ENCODE data around the gene LY6G6F. TPM values are rescaled to one million over a fixed set of nuclear protein-coding genes. Genes with fewer than 3 reads are reported as not detected.

The LY6G6F gene
- total RNA-seq, 1 donor from 2014 or later, result not detected

GRCh38 chr6:31692886-31693285 lies 13.8 kb upstream of the LY6G6F start:
- peaks cover 16% of the 10 kb centered on the region for H4K20me1 ChIP-seq (ENCODE audit: insufficient read depth, low read length)
- no peaks in the 10 kb centered on the region for H3K27me3 ChIP-seq (ENCODE audit: insufficient read depth, low read length)
- Mint-ChIP-seq H3K9me3 (ENCODE audit: unreplicated experiment) (no peaks in the 10 kb centered on the region), H3K4me1 (ENCODE audit: low read depth, unreplicated experiment) (peaks cover 16% of the 10 kb centered on the region), H3K27ac (ENCODE audit: unreplicated experiment) (no peak overlapping the region), H3K36me3 (ENCODE audit: low read depth, unreplicated experiment) (peaks cover 11% of the 10 kb centered on the region), H3K27me3 (ENCODE audit: low read depth, unreplicated experiment) (no peaks in the 10 kb centered on the region), H3K4me3 (ENCODE audit: unreplicated experiment) (no peak overlapping the region)
- no peak overlapping the region for H3K4me3 ChIP-seq (ENCODE audit: insufficient read depth, low read depth, low read length)
- FAIRE-seq (no peak), DNase-seq (ENCODE audit: low read depth) (no peak)
- no peak overlapping the region for H3K9ac ChIP-seq (ENCODE audit: low read length)
- TF ChIP-seq EZH2 (IDR thresholded peaks at IDR 0.05; ENCODE audit: insufficient read depth, low read length) (no peak), CTCF (IDR thresholded peaks at IDR 0.05; ENCODE audit: insufficient read depth, low read depth, low read length) (no peak)
- H3K79me2 ChIP-seq (ENCODE audit: insufficient read depth, low read length), result peaks cover 3% of the 10 kb centered on the region
- peaks cover 5% of the 10 kb centered on the region for H3K4me1 ChIP-seq (ENCODE audit: insufficient read depth, low read length)
- no peak overlapping the region for H3K4me2 ChIP-seq (ENCODE audit: low read length)
- no peak overlapping the region for H3K27ac ChIP-seq (ENCODE audit: low read depth, low read length)
- H2AFZ ChIP-seq (ENCODE audit: low read depth, low read length), result no peak overlapping the region
- H3K9me3 ChIP-seq (ENCODE audit: insufficient read depth, low read depth, low read length), result no peaks in the 10 kb centered on the region
- H3K36me3 ChIP-seq (ENCODE audit: insufficient read depth, low read length), result peaks cover 29% of the 10 kb centered on the region

GRCh38 chr6:31693535-31693934 lies 13.1 kb upstream of the LY6G6F start:
- H3K4me1 ChIP-seq (ENCODE audit: insufficient read depth, low read length), result peaks cover 5% of the 10 kb centered on the region
- TF ChIP-seq EZH2 (IDR thresholded peaks at IDR 0.05; ENCODE audit: insufficient read depth, low read length) (no peak), CTCF (IDR thresholded peaks at IDR 0.05; ENCODE audit: insufficient read depth, low read depth, low read length) (no peak)
- H3K27ac Mint-ChIP-seq (ENCODE audit: unreplicated experiment), result no peak overlapping the region
- FAIRE-seq (no peak), DNase-seq (ENCODE audit: low read depth) (no peak)
- H3K9ac ChIP-seq (ENCODE audit: low read length), result no peak overlapping the region
- no peaks in the 10 kb centered on the region for H3K27me3 Mint-ChIP-seq (ENCODE audit: low read depth, unreplicated experiment)
- no peaks in the 10 kb centered on the region for H3K9me3 ChIP-seq (ENCODE audit: insufficient read depth, low read depth, low read length)
- H3K4me3 ChIP-seq (ENCODE audit: insufficient read depth, low read depth, low read length), result no peak overlapping the region
- peaks cover 8% of the 10 kb centered on the region for H3K36me3 Mint-ChIP-seq (ENCODE audit: low read depth, unreplicated experiment)
- H3K4me2 ChIP-seq (ENCODE audit: low read length), result no peak overlapping the region
- peaks cover 16% of the 10 kb centered on the region for H4K20me1 ChIP-seq (ENCODE audit: insufficient read depth, low read length)
- H3K27ac ChIP-seq (ENCODE audit: low read depth, low read length), result no peak overlapping the region
- no peaks in the 10 kb centered on the region for H3K27me3 ChIP-seq (ENCODE audit: insufficient read depth, low read length)
- peaks cover 25% of the 10 kb centered on the region for H3K36me3 ChIP-seq (ENCODE audit: insufficient read depth, low read length)
- peaks cover 16% of the 10 kb centered on the region for H3K4me1 Mint-ChIP-seq (ENCODE audit: low read depth, unreplicated experiment)
- no peak overlapping the region for H2AFZ ChIP-seq (ENCODE audit: low read depth, low read length)
- no peak overlapping the region for H3K4me3 Mint-ChIP-seq (ENCODE audit: unreplicated experiment)
- no peaks in the 10 kb centered on the region for H3K9me3 Mint-ChIP-seq (ENCODE audit: unreplicated experiment)
- peaks cover 3% of the 10 kb centered on the region for H3K79me2 ChIP-seq (ENCODE audit: insufficient read depth, low read length)

- Histone ChIP-seq H3K36me3 (ENCODE audit: insufficient read depth, low read length) (peaks cover 15% of the 10 kb centered on the region), H3K9ac (ENCODE audit: low read length) (peak overlapping the region; percentile 34), H3K4me2 (ENCODE audit: low read length) (no peak overlapping the region), H3K27me3 (ENCODE audit: insufficient read depth, low read length) (no peaks in the 10 kb centered on the region), H3K4me1 (ENCODE audit: insufficient read depth, low read length) (peaks cover 12% of the 10 kb centered on the region), H4K20me1 (ENCODE audit: insufficient read depth, low read length) (peaks cover 37% of the 10 kb centered on the region), H3K4me3 (ENCODE audit: insufficient read depth, low read depth, low read length) (no peak overlapping the region), H3K27ac (ENCODE audit: low read depth, low read length) (no peak overlapping the region), H2AFZ (ENCODE audit: low read depth, low read length) (no peak overlapping the region), H3K79me2 (ENCODE audit: insufficient read depth, low read length) (peaks cover 34% of the 10 kb centered on the region), H3K9me3 (ENCODE audit: insufficient read depth, low read depth, low read length) (no peaks in the 10 kb centered on the region)
- Mint-ChIP-seq H3K27me3 (ENCODE audit: low read depth, unreplicated experiment) (no peaks in the 10 kb centered on the region), H3K4me3 (ENCODE audit: unreplicated experiment) (peak overlapping the region; percentile 34), H3K36me3 (ENCODE audit: low read depth, unreplicated experiment) (peaks cover 6% of the 10 kb centered on the region), H3K9me3 (ENCODE audit: unreplicated experiment) (no peaks in the 10 kb centered on the region), H3K27ac (ENCODE audit: unreplicated experiment) (no peak overlapping the region), H3K4me1 (ENCODE audit: low read depth, unreplicated experiment) (peaks cover 15% of the 10 kb centered on the region)
- DNase-seq (ENCODE audit: low read depth) (no peak), FAIRE-seq (no peak)
- TF ChIP-seq CTCF (IDR thresholded peaks at IDR 0.05; ENCODE audit: insufficient read depth, low read depth, low read length) (no peak), EZH2 (IDR thresholded peaks at IDR 0.05; ENCODE audit: insufficient read depth, low read length) (no peak)
Observed at GRCh38 chr6:31697555-31697954, 9.1 kb upstream of the LY6G6F start.

Measured in astrocyte (in vitro differentiated cells and primary cell).